Skin of body (tissue), 1 donor: ENCODE results near the gene RUFY4. TPM values are rescaled to one million over a fixed set of nuclear protein-coding genes. Genes with fewer than 3 reads are reported as not detected.

Experiments
- total RNA-seq: library from RNA; depleted of rRNA; stranded (reverse); fragments of >200 nt; gene quantifications from one replicate; pipeline ENCODE4 v1.2.3, GENCODE V29; 2014

Gene RUFY4
- total RNA-seq, 1 donor from 2014 or later, result 0.10 TPM

Other genes with a start within 250 kb of the RUFY4 start
- 92.3 TPM for gene TNS1, start 66.3 kb upstream of the RUFY4 start, total RNA-seq
- gene CXCR2, start 56.8 kb downstream of the RUFY4 start, total RNA-seq, result 5.2 TPM
- 2.1 TPM for gene CXCR1, start 97.7 kb downstream of the RUFY4 start, total RNA-seq
- 179 TPM for gene ARPC2, start 147.9 kb downstream of the RUFY4 start, total RNA-seq
- gene GPBAR1, start 191.8 kb downstream of the RUFY4 start, total RNA-seq, result 0.39 TPM
- gene AAMP, start 200.9 kb downstream of the RUFY4 start, total RNA-seq, result 102 TPM
- 22.3 TPM for gene PNKD, start 201.3 kb downstream of the RUFY4 start, total RNA-seq
- 90.2 TPM for gene TMBIM1, start 223.2 kb downstream of the RUFY4 start, total RNA-seq